Lung (tissue), 12 donors: ENCODE results near the gene SFXN5. TPM values are rescaled to one million over a fixed set of nuclear protein-coding genes. Genes with fewer than 3 reads are reported as not detected.
A peak's percentile ranks its signal among the peaks of the same experiment; 100 is the strongest.

ENCODE experiments used
- ATAC-seq: fragments of 200-7000 bp; cut with Tn5 transposase; one replicate; pipeline ENCODE4 v1.9.1; 2020; ENCODE audit warnings: moderate number of reproducible peaks; ENCODE audit not compliant: insufficient read depth, low FRiP score
- DNase-seq, 3 donors: peaks; one replicate each; pipeline ENCODE4 v3.0.0-alpha.2; 2013 to 2017
- H3K27ac ChIP-seq, 2 donors: one replicate each; pipeline ENCODE4 v1.5.1; 2013; ENCODE audit warnings: mild to moderate bottlenecking in 2 of 2, moderate library complexity in 2 of 2, control low read depth in 1 of 2, inconsistent platforms in 1 of 2, low read depth in 1 of 2, low read length in 1 of 2
- H3K27me3 ChIP-seq, 3 donors: one replicate each; pipeline ENCODE4 v1.5.1; 2013; ENCODE audit warnings: low read length in 2 of 3; ENCODE audit not compliant: control insufficient read depth in 3 of 3, insufficient read depth in 3 of 3
- H3K36me3 ChIP-seq, 4 donors: one replicate each; pipeline ENCODE4 v1.5.1; 2013; ENCODE audit warnings: low read length in 4 of 4, mild to moderate bottlenecking in 1 of 4, moderate library complexity in 1 of 4; ENCODE audit not compliant: control insufficient read depth in 4 of 4, insufficient read depth in 4 of 4
- H3K4me1 ChIP-seq, 5 donors: one replicate each; pipeline ENCODE4 v1.5.1; 2013; ENCODE audit warnings: low read length in 5 of 5, mild to moderate bottlenecking in 2 of 5, moderate library complexity in 1 of 5; ENCODE audit not compliant: control insufficient read depth in 5 of 5, insufficient read depth in 5 of 5
- H3K4me3 ChIP-seq: one replicate; pipeline ENCODE4 v1.5.1; 2013; ENCODE audit warnings: mild to moderate bottlenecking, control low read depth, moderate library complexity
- H3K9ac ChIP-seq, 2 donors: one replicate each; pipeline ENCODE4 v1.5.1; 2013; ENCODE audit warnings: low read length in 2 of 2, control low read depth in 1 of 2; ENCODE audit not compliant: insufficient read depth in 1 of 2
- H3K9me3 ChIP-seq, 4 donors: one replicate each; pipeline ENCODE4 v1.5.1; 2013; ENCODE audit warnings: low read length in 3 of 4, mild to moderate bottlenecking in 1 of 4, moderate library complexity in 1 of 4; ENCODE audit not compliant: control insufficient read depth in 4 of 4, insufficient read depth in 3 of 4
- WGBS, 2 donors: extraction: QIAGEN DNeasy Blood & Tissue Kit; methylation state at CpG; one replicate each; pipeline ENCODE4 v1.1.7; 2013; 5-methylcytosine and 5-hydroxymethylcytosine counted together
- polyA plus RNA-seq, 2 donors: library from polyadenylated mRNA; stranded (reverse); fragments of 200-250 nt; gene quantifications; one replicate each; pipeline ENCODE4 v1.2.1, GENCODE V29; 2013
- total RNA-seq, 2 donors: library from RNA; depleted of rRNA in 1 of 2; stranded (reverse); fragments of >200 nt in 1 of 2; gene quantifications; one replicate each; pipeline ENCODE4 v1.2.1, GENCODE V29; 2014 to 2021
- TF ChIP-seq, protein P1 (sequence below): IDR thresholded peaks from 2 replicates; pipeline ENCODE4 v1.5.1; 2012; ENCODE audit warnings: mild to moderate bottlenecking; ENCODE audit errors: control extremely low read depth, extremely low read depth
- donor health status: control.
- donor health status: control.
- donor health status: Bipolar disorder and iron deficiency.
- donor health status: healthy.
- donor health status: DM: yes; HTN: yes; CAD: no.

SFXN5 gene
- total and polyA plus RNA-seq, 4 donors, result 8.3 to 15.6 (median 9.6) TPM

GRCh38 chr2:72963423-72964145 lies 107.9 kb downstream of the SFXN5 start:
- H3K4me1 ChIP-seq, result no peaks in the 10 kb centered on the region
- ATAC-seq (no peak), DNase-seq (peak in 1 of 3 donors; percentile 7)
- no peak overlapping the region for H3K9ac ChIP-seq
- H3K9me3 ChIP-seq, result no peaks in the 10 kb centered on the region
- no peak overlapping the region for H3K27ac ChIP-seq
- H3K27me3 ChIP-seq, result no peaks in the 10 kb centered on the region
- TF ChIP-seq, protein P1, sequence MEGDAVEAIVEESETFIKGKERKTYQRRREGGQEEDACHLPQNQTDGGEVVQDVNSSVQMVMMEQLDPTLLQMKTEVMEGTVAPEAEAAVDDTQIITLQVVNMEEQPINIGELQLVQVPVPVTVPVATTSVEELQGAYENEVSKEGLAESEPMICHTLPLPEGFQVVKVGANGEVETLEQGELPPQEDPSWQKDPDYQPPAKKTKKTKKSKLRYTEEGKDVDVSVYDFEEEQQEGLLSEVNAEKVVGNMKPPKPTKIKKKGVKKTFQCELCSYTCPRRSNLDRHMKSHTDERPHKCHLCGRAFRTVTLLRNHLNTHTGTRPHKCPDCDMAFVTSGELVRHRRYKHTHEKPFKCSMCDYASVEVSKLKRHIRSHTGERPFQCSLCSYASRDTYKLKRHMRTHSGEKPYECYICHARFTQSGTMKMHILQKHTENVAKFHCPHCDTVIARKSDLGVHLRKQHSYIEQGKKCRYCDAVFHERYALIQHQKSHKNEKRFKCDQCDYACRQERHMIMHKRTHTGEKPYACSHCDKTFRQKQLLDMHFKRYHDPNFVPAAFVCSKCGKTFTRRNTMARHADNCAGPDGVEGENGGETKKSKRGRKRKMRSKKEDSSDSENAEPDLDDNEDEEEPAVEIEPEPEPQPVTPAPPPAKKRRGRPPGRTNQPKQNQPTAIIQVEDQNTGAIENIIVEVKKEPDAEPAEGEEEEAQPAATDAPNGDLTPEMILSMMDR, result no peak
- no peak overlapping the region for H3K4me3 ChIP-seq
- WGBS, 2 donors, result 90 to 92% methylated on average over 10 of the region's 10 CpGs
- H3K36me3 ChIP-seq, result peaks cover 0 to 6% (median 1%) of the 10 kb centered on the region in 4 donors

DNA sequence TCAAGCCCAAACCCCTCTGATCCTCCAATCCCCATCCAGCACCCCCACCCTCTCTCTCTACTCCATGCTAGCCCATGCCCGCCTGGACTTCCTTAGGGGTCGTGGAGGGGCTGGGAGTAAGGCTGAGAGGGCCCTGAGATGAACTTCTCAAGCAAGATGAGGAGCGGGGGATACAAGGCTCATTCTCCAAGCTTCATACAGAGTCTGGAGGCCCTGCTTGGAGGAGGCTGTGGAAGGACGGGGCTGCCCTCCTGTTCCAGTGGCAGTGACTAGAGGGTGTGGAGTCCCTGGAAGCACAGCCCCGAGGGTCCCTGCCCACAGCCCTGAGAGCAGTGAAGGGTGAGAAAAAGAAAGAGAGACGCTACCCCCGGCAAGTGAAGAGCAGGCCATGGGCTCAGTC lies 108.6 kb downstream of the SFXN5 start:
- H3K27ac ChIP-seq, result no peak overlapping the region
- ATAC-seq, result no peak

DNA sequence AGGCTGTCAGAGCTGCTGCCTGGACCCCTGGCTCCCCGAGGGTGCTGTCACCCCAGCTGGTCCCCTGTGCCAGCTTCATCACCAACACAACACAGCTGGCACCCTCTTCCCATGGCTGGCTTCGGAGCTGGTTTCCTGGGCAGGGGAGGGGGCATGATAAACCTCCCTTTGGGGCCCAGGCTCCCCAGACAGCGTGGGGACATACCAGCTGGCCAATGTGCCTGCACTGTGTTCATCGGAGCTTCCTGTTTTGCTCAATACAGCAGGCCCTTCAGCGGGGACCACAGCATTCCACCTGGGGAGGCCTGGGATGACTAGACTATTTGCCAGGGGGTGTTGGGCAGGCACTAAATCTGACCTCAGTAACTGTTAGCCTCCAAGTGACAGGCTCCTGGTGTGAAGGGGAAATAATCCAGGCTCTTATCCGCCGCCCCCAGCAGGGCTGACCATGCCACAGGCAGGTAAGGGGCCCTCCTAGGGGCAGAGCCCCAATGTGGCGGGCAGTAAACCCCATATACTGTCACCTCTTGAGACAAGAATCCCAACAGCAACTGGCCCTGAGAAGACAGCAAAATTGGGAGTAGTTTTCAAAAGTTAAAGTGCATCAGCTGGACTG lies 109.6 kb downstream of the SFXN5 start:
- DNase-seq, result no peak
- no peak for ATAC-seq
- 47 to 78% methylated on average over 8 of the region's 8 CpGs for WGBS, 2 donors

More for the DNA sequence above, 108.6 kb downstream of the SFXN5 start:
- WGBS, 2 donors, result 88 to 92% methylated on average over 7 of the region's 7 CpGs
- Histone ChIP-seq H3K27me3 (no peaks in the 10 kb centered on the region), H3K4me3 (no peak overlapping the region), H3K36me3 (peaks cover 0 to 6% (median 1%) of the 10 kb centered on the region in 4 donors), H3K4me1 (no peaks in the 10 kb centered on the region), H3K9ac (no peak overlapping the region), H3K9me3 (no peaks in the 10 kb centered on the region)
- TF ChIP-seq, protein P1, result no peak
- no peak for DNase-seq

More for the DNA sequence above, 109.6 kb downstream of the SFXN5 start:
- no peak overlapping the region for H3K27ac ChIP-seq
- H3K9me3 ChIP-seq, result no peaks in the 10 kb centered on the region
- TF ChIP-seq, protein P1, result no peak
- no peaks in the 10 kb centered on the region for H3K4me1 ChIP-seq
- H3K4me3 ChIP-seq, result no peak overlapping the region
- no peak overlapping the region for H3K9ac ChIP-seq
- peaks cover 0 to 4% (median 1%) of the 10 kb centered on the region in 4 donors for H3K36me3 ChIP-seq
- H3K27me3 ChIP-seq, result no peaks in the 10 kb centered on the region
